AG09309 (cell line): Measurements from ENCODE around the gene DNAH17.

Experiments
- DNase-seq: peaks from one replicate; pipeline ENCODE4 v3.0.0-alpha.2; 2010; ENCODE audit warnings: low read depth
- H3K4me3 ChIP-seq: 2 replicates; pipeline ENCODE4 v1.5.1; 2011; ENCODE audit warnings: mild to moderate bottlenecking, low read depth, low read length, moderate library complexity; ENCODE audit not compliant: control insufficient read depth
- CTCF ChIP-seq: IDR thresholded peaks from 2 replicates; pipeline ENCODE4 v1.5.1; 2011; ENCODE audit warnings: mild to moderate bottlenecking, low read depth, low read length, inconsistent platforms; ENCODE audit not compliant: insufficient read depth, control insufficient read depth; ENCODE audit errors: missing control alignments

DNAH17 gene

GRCh38 chr17:78599419-78599818 is 22.2 kb upstream of the DNAH17 start:
- no peak for TF ChIP-seq CTCF
- no peak overlapping the region for H3K4me3 ChIP-seq
- DNase-seq, result no peak

- no peak overlapping the region for H3K4me3 ChIP-seq
- peak; percentile 60 for DNase-seq
- no peak for TF ChIP-seq CTCF
These were observed 20.8 kb upstream of the DNAH17 start for GRCh38 chr17:78598013-78598471.

- H3K4me3 ChIP-seq, result no peak overlapping the region
- no peak for DNase-seq
- no peak for TF ChIP-seq CTCF
These were observed 19.9 kb upstream of the DNAH17 start for GRCh38 chr17:78596871-78597764.

GRCh38 chr17:78595135-78595810 is 18.1 kb upstream of the DNAH17 start:
- TF ChIP-seq CTCF, result no peak
- no peak overlapping the region for H3K4me3 ChIP-seq
- DNase-seq, result no peak

- DNase-seq, result no peak
- H3K4me3 ChIP-seq, result no peak overlapping the region
- TF ChIP-seq CTCF, result no peak
These were observed 15.8 kb upstream of the DNAH17 start for GRCh38 chr17:78592991-78593329.

- no peak overlapping the region for H3K4me3 ChIP-seq
- TF ChIP-seq CTCF, result no peak
These were observed 14.1 kb upstream of the DNAH17 start for GRCh38 chr17:78591263-78591671.

More at GRCh38 chr17:78591263-78591671, 14.1 kb upstream of the DNAH17 start:
- no peak for DNase-seq
